Measurements from ENCODE around the gene MAP1LC3A.

Gene MAP1LC3A

DNA sequence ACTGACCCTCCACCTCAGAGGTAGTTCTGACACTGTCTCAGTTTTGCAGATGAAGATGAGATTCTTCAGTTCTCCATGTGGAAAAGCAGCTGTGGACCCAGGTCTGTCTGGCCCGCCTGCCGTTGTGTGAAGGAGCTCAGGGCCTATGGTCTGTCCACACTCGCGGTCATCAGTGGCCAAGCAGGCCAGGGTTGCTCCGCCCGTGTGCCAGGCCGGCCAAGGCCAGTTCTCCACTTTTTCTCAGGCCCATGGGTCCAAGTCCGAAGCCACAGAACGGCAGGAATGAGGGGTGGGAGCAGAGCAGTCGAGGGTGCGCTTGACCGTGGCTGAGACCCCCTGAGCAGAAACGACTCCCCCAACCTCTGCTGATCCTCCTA, 8.6 kb upstream of the MAP1LC3A start:
- no peak for DNase-seq

DNA sequence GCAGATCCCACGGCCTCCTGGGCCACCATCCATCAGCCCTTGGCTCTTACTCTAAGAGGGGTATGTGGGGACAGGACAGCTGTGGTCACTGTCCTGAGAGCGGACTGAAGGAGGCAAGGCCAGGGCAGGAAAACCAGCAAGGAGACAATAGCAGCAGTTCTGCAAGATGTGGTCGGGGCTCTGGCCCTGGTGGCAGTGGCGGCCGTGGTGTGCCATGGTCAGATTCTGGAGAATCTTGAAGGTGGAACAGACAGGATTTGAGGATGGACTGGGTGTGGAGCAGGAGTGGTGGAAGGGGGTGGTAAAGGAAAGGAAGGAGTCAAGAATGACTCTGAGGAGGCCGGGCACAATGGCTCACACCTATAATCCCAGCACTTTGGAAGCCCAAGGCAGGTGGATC, 5.9 kb upstream of the MAP1LC3A start:
- no peak for DNase-seq

DNA sequence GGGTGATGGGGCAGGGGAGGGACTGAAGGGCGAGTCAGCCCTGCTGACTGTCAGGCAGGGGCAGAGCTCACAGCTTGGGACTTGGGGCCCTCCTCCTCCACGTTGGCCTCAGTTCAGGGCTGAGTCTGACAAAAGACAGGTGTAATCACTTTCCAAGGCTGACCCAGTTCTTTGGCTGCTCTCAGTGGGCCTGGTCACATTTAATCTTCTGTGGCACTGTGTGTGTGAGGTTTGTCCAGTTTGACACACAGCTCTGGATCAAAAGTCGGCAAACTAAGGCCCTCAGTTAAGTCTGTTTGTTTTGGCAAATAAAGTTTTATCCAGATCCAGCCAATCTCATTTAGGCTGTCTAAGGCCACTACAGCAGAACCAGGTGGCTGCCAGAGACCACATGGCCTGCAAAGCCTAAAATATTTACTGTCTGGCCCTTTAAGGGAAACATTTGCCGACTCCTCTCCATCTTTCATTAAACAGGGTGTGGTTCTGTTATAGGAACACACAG, 5.1 kb upstream of the MAP1LC3A start:
- DNase-seq = no peak

DNA sequence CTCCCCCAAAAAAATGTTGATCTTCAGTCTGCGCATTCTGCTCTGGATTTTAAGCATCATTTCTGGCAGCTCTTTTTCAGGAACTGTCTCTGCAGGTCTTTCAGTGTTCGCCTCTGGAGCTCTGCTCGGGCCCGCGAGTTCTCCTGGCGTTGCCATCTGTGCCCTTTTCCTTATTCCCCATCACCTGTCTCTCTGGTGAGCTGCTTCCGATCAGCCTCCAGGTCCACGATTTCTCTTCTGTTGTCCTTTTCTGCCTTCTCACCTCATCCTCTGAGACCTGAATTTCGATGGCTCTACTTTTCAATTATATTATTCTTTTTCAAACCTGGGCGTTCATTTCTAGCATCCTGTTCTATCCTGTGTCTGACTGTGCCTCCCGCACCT, 590 bp upstream of the MAP1LC3A start:
- DNase-seq = no peak

DNA sequence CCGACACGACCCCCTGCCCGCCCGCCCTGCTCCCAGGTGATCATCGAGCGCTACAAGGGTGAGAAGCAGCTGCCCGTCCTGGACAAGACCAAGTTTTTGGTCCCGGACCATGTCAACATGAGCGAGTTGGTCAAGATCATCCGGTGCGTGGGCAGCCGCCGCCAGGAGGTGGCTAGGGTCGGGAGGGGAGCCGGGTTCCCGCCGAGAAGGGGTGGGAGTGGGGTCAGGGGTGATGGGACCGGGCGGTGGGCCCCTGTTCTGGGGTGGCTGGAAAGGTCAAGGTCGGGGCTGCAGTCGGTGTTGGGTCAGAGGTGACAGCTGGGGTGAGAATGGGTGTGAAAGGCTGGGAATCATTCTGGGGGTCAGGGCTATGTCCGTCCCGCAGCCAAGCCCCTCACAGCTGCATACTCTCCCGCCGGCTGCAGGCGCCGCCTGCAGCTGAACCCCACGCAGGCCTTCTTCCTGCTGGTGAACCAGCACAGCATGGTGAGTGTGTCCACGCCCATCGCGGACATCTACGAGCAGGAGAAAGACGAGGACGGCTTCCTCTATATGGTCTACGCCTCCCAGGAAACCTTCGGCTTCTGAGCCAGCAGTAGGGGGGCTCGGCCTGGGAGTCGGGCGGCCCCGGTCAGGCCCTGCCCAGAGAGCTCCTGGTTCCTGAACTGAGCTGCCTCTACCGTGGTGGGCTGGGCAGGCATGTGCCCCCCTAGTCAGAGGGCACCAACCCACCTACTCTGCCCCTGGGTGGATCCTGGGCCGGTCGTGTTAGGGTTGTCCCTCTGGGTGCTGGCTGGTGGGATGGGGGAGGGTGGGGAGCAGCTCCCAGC, 1.0 kb downstream of the MAP1LC3A start:
- no peak for DNase-seq

DNA sequence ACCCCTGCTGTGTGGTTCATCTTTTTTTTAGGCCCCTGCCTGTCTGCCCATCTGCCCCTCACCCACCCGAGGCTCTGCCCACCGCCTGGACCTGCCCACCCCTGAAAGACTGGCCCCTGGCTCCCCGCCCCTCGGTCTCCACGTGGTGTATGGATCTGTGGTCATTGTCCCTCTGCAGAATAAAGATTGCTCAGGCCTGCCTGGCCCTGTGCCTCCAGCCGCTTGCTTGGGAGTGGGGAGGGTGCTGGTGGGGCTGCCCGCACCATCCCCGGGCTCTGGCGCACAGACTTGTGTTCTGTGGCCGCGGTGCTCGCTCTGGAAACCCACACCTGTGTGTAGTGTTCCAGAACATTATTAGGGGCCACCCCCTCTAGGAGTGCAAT, 1.6 kb downstream of the MAP1LC3A start:
- DNase-seq = no peak

DNA sequence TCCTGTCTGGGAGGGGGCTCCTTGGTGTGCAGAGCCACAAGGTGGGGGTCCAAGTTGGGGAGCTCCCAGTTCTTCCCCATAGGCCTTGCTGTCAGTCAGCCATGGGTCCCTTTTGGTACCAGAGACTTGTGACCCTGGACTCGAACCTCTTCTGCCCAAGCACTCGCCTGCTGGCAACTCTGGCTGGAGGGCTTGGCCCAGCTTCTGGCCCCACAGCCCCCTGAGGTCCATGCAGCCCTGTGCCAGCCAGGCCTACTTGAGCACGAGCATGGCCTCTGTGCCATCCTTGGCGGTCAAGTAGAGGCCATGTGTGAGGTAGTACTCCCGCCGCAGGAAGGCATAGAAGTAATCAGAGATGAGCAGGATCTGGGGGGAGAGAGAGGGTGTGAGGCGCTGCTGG, 2.1 kb downstream of the MAP1LC3A start:
- DNase-seq = no peak

DNA sequence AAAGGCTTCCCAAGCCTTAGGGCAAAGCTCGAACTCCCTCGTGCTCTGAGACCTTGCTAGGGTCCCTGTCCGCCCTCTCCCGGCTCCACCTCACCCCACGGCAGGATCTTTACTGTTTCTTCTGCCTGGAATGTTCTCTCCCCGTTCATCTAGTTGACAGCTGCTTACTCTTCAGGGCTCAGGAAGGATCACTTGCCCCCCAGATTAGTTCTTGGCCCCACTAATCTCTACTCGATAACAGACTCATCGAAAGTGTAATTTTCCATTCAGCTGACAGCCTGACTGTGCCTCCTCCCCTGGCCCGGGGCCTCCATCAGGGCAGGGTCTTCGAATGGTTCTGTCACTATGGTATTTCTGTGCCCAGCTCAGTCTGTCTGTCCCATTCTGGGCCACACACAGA, 3.1 kb downstream of the MAP1LC3A start:
- no peak for DNase-seq

DNA sequence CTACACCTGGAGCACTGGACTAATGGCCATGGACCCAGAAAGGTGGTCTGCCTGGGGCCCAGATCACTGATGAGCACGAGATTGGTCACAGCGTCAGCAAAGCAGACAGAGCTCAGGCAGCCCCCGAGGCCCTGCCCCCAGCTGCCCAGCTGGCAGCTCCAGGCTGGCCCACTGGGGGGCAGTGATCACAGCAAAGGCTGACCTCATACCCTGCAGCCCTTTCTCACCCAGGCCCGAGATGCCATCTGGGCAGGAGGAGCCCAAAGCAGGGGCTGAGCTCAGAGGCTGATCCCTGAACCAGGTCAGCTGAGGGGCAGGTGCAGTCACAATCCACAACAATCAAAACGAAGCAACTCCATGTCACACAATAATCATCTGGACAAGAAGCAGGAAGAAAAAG, 4.1 kb downstream of the MAP1LC3A start:
- DNase-seq = no peak

DNA sequence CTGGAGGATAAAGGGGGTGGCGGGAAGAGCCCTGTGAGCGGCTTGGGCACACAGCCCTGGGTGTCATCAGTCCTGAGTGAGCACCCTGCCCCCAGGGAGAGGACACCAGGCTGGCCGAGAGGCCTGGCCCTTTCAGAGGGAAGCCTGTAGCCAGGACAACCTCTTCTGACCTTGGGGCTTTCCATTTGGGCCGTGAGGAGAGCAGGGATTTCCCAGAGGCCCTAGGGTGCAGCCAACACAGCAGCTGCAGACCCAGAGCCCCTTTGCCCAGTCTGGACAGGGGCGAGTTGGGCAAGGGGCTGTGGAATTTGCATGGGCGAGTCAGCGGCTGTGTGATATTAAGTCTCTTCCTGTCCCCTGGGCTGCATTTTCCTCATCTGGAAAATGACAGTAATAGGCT, 6.3 kb downstream of the MAP1LC3A start:
- DNase-seq = no peak

DNA sequence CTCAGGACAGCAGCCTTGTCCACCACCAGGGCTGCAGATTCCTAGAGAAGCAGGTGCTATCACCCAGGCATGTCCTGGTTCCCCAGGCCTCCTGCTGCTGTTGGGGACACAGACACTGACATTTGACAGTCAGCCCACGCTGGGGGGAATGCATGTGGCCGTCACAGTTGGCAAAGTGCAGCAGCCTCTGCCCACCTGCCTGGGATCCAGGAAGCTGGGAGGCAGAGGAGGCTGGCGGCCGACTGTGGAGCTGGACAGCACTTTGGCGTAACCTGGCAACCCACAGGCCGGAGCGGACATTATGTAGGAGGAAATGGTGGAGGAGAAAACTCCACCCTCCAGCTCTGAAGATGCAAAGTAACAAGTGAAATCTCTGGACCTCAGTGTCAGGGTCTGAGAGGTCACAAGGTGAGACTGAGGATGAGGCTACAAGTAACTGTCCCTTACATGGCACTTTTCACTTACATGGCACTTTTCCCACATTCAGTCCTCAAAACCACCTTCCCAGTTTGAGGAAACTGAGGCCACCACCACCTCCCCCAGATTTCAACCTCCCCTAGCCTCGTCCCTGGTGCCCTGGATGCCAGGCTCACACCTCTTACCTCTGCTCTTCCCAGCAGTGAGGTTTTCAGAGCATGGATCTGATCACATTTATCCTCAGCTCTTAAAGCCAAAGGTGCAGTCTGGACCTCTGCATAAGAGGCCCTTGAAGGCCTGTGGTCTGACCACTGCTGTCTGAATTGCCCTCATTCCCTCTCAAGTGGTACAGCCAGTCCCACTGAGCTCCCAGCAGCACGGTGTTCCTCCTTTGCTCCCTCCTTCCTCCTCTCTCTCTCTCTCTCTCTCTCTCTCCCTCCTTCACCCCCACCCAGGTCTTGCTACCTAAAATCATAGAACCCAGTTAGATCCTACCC, 8.7 kb downstream of the MAP1LC3A start:
- no peak for DNase-seq

DNA sequence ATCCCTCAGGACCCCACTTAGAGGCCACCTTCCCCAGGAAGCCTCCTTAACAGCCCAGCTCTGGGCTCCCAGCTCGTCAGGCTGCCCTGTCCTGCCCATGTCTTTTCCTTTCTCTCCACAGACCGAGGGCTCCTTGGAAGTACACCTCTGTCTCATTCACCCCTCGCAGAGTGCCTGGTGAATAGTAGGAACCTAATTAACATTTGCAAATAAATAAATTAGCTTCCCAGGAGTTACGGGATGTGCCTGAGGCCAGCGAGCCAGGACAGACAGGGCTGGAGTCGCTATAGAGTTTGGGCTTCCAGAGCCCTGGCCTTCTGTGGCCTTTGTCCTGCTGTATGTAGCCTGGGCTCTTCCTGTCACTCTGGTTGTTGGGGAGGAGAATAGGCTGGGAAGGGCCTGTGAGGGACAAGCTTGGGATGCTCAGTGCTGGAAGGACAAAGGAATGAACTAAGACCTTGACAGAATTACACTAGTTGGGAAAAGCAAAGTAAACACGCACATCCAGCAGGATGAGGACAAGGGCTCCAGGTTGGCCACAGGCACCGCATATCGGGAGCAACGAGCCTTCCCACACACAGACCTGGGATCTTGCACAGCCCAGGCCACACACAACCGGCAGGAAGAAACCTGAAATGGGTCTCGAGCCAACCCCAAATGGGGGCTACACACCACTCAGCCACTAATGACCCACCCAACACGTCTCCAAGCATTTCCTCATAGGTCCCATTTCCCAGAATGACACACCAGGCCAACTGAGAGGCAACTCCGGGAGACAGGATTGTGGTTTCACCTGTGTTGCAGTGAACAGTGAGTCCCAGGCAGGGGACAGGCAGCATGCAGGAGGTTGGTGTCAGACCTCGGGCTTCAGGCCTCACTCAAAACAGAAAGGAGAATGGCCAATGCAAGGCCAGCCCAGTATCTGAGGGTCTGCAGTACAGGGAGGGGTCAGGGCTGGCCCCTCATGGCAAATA, 9.7 kb downstream of the MAP1LC3A start:
- DNase-seq = no peak

DNA sequence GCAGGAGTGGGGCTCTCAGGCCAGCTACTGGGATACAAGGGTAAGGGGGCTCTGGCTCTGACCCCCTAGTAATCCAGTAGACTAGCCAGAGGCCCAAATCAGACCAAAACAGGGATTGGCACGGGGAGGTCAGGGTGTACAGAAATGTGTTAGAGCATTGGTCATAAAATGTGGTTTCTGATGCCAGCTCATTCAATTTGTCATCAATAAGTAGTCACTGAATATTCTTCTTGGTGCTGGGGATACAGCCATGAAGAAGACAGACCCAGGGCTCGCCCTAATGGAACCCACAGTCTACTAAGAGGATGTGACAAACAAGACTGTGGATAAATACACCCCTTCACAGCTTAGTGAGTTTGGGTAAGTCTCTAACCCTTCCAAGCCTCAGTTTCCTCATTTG, 11.1 kb downstream of the MAP1LC3A start:
- no peak for DNase-seq

DNA sequence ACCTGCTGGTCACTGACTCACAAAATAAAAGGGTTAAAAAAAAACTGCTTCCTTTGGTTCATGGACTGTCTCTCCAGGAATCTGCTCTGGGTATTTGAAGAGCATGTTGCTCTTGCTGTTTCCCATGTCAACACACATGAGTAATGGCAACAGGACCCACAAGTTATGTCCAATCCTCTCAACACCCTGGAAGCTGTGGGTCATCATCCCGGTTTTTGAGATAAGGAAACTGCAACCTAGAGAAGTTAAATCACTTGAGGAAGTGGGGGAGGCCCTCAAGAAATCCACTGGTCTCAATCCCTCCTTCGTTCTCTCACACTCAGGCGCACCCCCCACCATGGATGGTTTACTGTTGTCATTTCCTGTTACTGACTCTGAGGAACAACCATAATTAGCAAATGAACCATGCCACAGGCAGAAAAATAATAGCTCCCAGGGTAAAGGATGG, 12.4 kb downstream of the MAP1LC3A start:
- no peak for DNase-seq

DNA sequence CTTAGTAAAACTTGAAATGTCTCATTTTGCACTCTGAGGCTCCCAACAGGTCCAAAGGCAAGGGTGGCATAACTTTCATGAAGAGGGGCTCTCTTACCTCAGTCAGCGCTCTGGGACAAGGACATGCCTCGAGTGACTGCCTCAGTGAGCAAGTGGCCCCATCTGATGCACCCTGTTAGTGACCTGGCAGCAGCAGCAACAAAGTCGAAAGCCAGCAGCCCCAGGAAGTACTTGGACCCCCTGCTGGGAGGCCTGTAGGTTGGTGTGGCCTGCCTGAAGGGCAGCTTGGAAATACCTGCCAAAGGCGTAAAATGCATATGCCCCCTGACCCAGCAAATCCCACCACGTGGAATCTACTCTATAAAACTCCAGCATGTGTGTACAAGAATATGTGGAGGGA, 13.2 kb downstream of the MAP1LC3A start:
- DNase-seq = no peak

DNA sequence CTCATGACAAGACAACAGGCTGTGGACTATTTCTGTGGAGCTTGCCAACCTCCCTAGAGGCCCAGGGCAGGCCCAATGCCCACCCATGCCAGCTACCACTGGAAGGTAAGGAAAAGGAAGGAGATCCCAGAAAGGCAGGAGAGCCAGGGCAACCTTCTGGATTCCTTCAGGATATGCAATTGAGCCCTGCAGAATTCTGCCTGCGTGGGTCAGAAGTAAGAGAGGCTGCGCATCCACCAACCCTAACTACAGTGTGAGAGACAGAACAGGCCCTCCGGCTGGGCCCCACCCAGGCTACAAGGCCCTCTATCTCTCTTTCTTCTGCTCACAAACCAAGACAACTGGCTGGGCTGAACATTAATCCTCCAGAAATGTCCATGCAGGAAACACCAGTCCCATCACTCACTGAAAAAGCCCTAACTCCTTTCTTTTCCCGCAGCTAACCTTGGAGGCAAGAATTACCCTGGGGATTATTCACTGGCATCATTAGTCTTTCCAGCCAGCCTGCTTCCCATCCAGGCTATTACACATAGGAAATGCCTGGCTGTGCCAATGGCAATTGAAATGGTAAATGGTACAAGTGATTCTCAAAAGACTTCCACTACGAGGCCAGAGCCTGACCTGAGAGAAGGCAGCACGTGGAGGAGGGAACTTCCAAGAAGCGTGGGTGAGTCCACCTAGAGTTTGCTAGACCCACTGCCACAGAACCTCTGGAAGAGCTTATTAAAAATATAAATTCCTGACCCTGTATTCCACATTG, 15.2 kb downstream of the MAP1LC3A start:
- no peak for DNase-seq

DNA sequence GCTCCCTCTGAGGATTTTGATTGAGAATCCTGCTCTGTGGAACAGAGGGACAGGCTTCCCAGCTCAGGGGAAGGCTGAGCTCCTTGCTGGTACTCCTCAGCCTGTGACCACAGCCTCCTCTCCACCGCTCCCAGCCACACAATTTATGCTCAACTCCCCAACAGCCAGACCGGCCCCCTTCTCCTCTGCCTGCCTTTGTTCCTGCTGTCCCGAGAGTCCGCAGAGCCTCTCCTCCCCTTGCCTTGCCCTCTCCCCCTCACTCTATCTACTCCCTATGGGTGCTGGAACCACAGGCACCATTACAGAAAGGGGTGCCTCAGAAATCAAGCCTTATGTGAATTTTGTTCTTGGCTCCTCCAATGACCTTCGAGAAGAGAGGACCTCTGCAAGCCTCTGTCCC, 15.9 kb downstream of the MAP1LC3A start:
- DNase-seq = no peak

DNA sequence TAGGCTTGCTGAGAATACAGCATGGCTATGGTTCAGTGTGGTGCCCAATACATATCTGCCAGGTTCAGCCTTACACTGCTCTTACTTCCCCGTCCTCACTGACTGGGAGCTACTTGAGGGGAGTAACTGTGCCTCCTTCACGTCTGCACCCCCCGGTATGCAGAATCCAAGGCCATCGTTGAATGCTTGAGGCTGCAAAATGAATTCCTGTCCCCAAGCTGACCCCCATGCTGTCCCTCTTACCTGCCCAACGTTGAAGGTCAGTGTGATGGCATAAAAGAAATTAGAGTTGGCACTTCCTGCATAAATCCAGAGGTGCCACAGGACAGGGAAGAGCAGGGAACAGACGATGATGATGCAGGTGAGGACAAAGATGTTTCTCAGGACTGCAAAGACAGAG, 16.3 kb downstream of the MAP1LC3A start:
- DNase-seq = no peak

DNA sequence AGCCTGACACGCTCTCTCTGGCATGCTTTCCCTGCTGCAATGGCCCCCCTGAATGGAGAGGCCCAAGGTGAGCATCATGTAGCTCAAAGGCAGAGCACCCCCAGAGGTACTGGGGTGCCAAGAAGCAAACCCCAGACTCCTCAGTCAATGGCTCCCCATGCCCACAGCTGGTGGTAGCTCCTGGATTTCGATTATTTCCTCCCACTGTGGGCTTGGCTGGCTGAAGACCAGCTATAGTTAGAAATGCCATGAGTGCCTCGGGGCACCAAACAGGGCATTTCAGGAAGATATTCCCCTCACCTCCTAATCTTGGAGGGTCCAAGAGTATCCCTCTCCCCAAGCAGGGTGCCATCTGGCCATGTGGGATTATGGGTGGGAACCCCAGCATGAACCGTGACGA, 16.8 kb downstream of the MAP1LC3A start:
- no peak for DNase-seq

DNA sequence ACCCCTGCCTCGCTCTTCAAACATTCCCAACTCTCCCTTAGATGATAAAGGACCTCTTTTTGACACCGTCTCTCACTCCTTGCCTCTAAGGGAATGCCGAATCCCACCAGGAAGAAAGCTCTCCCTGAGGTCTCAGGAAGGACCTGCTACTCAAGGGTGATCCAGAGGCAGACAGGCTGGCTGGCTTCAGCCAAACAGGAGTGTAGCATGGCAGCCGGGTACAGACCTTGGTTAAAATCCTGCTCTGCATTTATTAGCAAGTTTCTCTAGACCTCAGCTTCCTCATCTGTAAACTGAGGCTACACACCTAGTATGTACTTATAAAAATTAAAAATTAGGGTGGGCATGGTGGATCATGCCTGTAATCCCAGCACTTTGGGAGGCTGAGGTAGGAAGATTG, 17.2 kb downstream of the MAP1LC3A start:
- DNase-seq = no peak

DNA sequence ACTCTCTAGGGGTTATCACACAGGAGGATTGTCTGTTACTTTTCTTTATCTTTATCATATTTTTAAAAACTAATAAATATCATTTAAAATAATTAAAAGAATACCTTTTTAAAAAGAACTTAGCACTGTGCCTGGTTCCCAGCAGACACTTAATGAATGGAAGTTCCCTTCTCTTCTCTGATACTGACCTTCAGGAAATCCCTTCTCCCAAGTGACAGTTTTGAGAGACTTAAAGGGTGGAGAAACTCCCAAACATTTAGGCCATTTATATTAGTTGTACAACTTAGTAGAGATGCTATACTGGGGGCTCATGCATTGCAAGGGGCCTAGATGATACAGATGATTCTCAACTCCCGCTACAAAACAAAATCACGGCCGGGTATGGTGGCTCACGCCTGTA, 18.5 kb downstream of the MAP1LC3A start:
- no peak for DNase-seq

DNA sequence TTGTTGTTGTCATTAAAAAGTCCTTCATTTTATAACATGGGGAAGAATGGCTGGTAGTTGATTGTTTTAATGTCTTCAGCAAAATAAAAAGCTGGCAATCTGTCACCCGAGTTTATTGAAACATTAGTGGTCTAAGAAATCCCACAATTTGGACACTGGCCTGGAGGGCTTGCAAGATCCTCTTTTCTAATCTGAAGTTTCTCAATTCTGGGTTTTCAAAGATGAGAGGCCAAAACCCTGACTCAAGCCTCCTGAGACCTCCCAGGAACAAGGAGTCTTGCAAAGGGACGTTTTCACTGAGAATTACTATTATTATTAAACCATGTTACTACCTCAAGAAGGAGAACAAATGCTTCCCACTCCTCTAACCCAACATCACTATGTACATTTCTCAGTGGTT, 19.5 kb downstream of the MAP1LC3A start:
- no peak for DNase-seq

All from NCI-H446 (cell line).